IMR-90 (cell line): ENCODE data around the gene HPSE2. TPM values are rescaled to one million over a fixed set of nuclear protein-coding genes. Genes with fewer than 3 reads are reported as not detected.

Source experiments
- ATAC-seq: fragments of 200-7000 bp; cut with Tn5 transposase; 2 replicates; pipeline ENCODE4 v1.9.1; 2020; ENCODE audit warnings: low read depth, mild to moderate bottlenecking, moderate library complexity
- BruUV-seq: library from RNA; stranded (reverse); fragments of 400-500 nt; replicated peaks from 2 replicates; lab custom pipeline; 2021; lab: Mats Ljungman, UMichigan
- CTCF ChIA-PET: fragments of 300-600 bp; formaldehyde crosslinking; extraction: SDS; loops from one replicate; lab custom pipeline; 2021; ENCODE audit warnings: antibody characterized with exemption; lab: Yijun Ruan, JAX
- POLR2A ChIA-PET: fragments of 300-600 bp; sonication (Branson Sonifier 250); formaldehyde crosslinking; loops from one replicate; lab custom pipeline; 2022; ENCODE audit warnings: antibody characterized with exemption; ENCODE audit not compliant: unreplicated experiment; lab: Charles Lee
- DNase-seq: peaks from one replicate; pipeline ENCODE4 v3.0.0; 2013
- H2AFZ ChIP-seq: replicated peaks from 2 replicates; pipeline ENCODE3; 2013; ENCODE audit warnings: low read length, mild to moderate bottlenecking; ENCODE audit not compliant: poor library complexity
- H2AK5ac ChIP-seq: 2 replicates; pipeline ENCODE4 v1.6.1; 2013; ENCODE audit warnings: low read depth, low read length, inconsistent platforms
- H2AK9ac ChIP-seq: replicated peaks from 2 replicates; pipeline ENCODE3; 2013; ENCODE audit warnings: mild to moderate bottlenecking, low read depth, low read length, moderate library complexity; ENCODE audit not compliant: poor library complexity
- H2BK120ac ChIP-seq: 2 replicates; pipeline ENCODE4 v1.6.1; 2013; ENCODE audit warnings: low read depth, low read length, inconsistent platforms
- H2BK15ac ChIP-seq: 3 replicates; pipeline ENCODE4 v1.6.1; 2013; ENCODE audit warnings: low read depth, low read length, inconsistent platforms
- H2BK20ac ChIP-seq: 2 replicates; pipeline ENCODE4 v1.6.1; 2013; ENCODE audit warnings: low read depth, mild to moderate bottlenecking, inconsistent platforms, low read length, moderate library complexity
- H2BK5ac ChIP-seq: 2 replicates; pipeline ENCODE4 v1.6.1; 2013; ENCODE audit warnings: mild to moderate bottlenecking, low read depth, low read length, inconsistent platforms; ENCODE audit not compliant: poor library complexity, severe bottlenecking
- H3K14ac ChIP-seq: replicated peaks from 2 replicates; pipeline ENCODE4 v1.6.1; 2013; ENCODE audit warnings: low read depth, low read length, inconsistent platforms
- H3K18ac ChIP-seq: 2 replicates; pipeline ENCODE4 v1.6.1; 2013; ENCODE audit warnings: low read depth, low read length, control low read depth
- H3K23ac ChIP-seq: 2 replicates; pipeline ENCODE4 v1.6.1; 2013; ENCODE audit warnings: low read depth, low read length, inconsistent platforms
- H3K27ac ChIP-seq: 2 replicates; pipeline ENCODE4 v1.5.1; 2013; ENCODE audit warnings: mild to moderate bottlenecking, control low read depth, low read length; ENCODE audit not compliant: insufficient read depth
- H3K27me3 ChIP-seq: 2 replicates; pipeline ENCODE4 v1.6.1; 2013; ENCODE audit warnings: low read length; ENCODE audit not compliant: control insufficient read depth, insufficient read depth
- H3K36me3 ChIP-seq: 2 replicates; pipeline ENCODE4 v1.6.1; 2013; ENCODE audit warnings: low read length, mixed read lengths; ENCODE audit not compliant: control insufficient read depth, insufficient read depth
- H3K4ac ChIP-seq: 2 replicates; pipeline ENCODE4 v1.6.1; 2013; ENCODE audit warnings: low read depth, low read length, inconsistent platforms
- H3K4me1 ChIP-seq: 2 replicates; pipeline ENCODE4 v1.6.1; 2013; ENCODE audit warnings: low read length, mixed read lengths; ENCODE audit not compliant: control insufficient read depth, insufficient read depth
- H3K4me2 ChIP-seq: 2 replicates; pipeline ENCODE4 v1.6.1; 2013; ENCODE audit warnings: low read depth, mild to moderate bottlenecking, control low read depth, low read length, moderate library complexity
- H3K4me3 ChIP-seq: 2 replicates; pipeline ENCODE4 v1.5.1; 2013; ENCODE audit warnings: low read depth, mild to moderate bottlenecking, control low read depth, low read length, moderate library complexity; ENCODE audit not compliant: insufficient read depth
- H3K56ac ChIP-seq: 2 replicates; pipeline ENCODE4 v1.6.1; 2013; ENCODE audit warnings: low read length, inconsistent platforms; ENCODE audit not compliant: insufficient read depth; ENCODE audit errors: extremely low read depth
- H3K79me1 ChIP-seq, 2 experiments: 2 replicates each; pipeline ENCODE4 v1.6.1; 2013; ENCODE audit warnings: low read length in 2 of 2, inconsistent platforms in 1 of 2, low read depth in 1 of 2
- H3K9ac ChIP-seq: 2 replicates; pipeline ENCODE4 v1.6.1; 2013; ENCODE audit warnings: low read depth, low read length, control low read depth
- H3K9me1 ChIP-seq: 2 replicates; pipeline ENCODE4 v1.6.1; 2013; ENCODE audit warnings: low read length, inconsistent platforms; ENCODE audit not compliant: insufficient read depth
- H3K9me3 ChIP-seq: 2 replicates; pipeline ENCODE4 v1.6.1; 2013; ENCODE audit warnings: low read length; ENCODE audit not compliant: control insufficient read depth, insufficient read depth
- H4K20me1 ChIP-seq: 2 replicates; pipeline ENCODE4 v1.6.1; 2013; ENCODE audit warnings: low read length, inconsistent platforms; ENCODE audit not compliant: insufficient read depth
- H4K5ac ChIP-seq: 2 replicates; pipeline ENCODE4 v1.6.1; 2013; ENCODE audit warnings: mild to moderate bottlenecking, low read depth, low read length, control low read depth
- H4K8ac ChIP-seq, 2 experiments: 2 replicates each; pipeline ENCODE4 v1.6.1; 2013; ENCODE audit warnings: low read depth in 2 of 2, low read length in 2 of 2, control low read depth in 1 of 2, inconsistent platforms in 1 of 2
- H4K91ac ChIP-seq: 2 replicates; pipeline ENCODE4 v1.6.1; 2013; ENCODE audit warnings: low read depth, low read length, inconsistent platforms; ENCODE audit not compliant: insufficient read depth
- BHLHE40 ChIP-seq: fragments of 150-350 bp; IDR thresholded peaks from 2 replicates; pipeline ENCODE4 v1.6.1; 2016; ENCODE audit warnings: mild to moderate bottlenecking, low read depth, low read length
- CEBPB ChIP-seq: IDR thresholded peaks from 2 replicates; pipeline ENCODE4 v1.6.1; 2012; ENCODE audit warnings: low read depth, low read length, improper control_type of control experiment
- CHD1 ChIP-seq: IDR thresholded peaks from 2 replicates; pipeline ENCODE4 v1.6.1; 2012; ENCODE audit warnings: low read depth, low read length, improper control_type of control experiment
- CTCF ChIP-seq: conservative IDR thresholded peaks from 2 replicates; pipeline ENCODE4 v1.5.1; 2012; ENCODE audit warnings: mild to moderate bottlenecking, low read depth, low read length, improper control_type of control experiment
- FOS ChIP-seq: fragments of 150-350 bp; IDR thresholded peaks from 2 replicates; pipeline ENCODE4 v1.6.1; 2016; ENCODE audit warnings: low read depth, low read length
- MAFK ChIP-seq: IDR thresholded peaks from 2 replicates; pipeline ENCODE4 v1.6.1; 2012; ENCODE audit warnings: low read depth, low read length, improper control_type of control experiment
- POLR2A ChIP-seq: IDR thresholded peaks from 2 replicates; pipeline ENCODE4 v1.6.1; 2012; ENCODE audit warnings: mild to moderate bottlenecking, low read depth, low read length
- RCOR1 ChIP-seq: IDR thresholded peaks from 2 replicates; pipeline ENCODE4 v1.6.1; 2012; ENCODE audit warnings: mild to moderate bottlenecking, low read length, improper control_type of control experiment; ENCODE audit not compliant: insufficient replicate concordance
- RFX5 ChIP-seq: IDR thresholded peaks from 2 replicates; pipeline ENCODE4 v1.8.0; 2012; ENCODE audit warnings: low read depth, mild to moderate bottlenecking, low read length, moderate library complexity
- SMC3 ChIP-seq: fragments of 150-350 bp; IDR thresholded peaks from 2 replicates; pipeline ENCODE4 v1.6.1; 2016; ENCODE audit warnings: low read depth, mild to moderate bottlenecking, antibody characterized with exemption, low read length, moderate library complexity
- USF2 ChIP-seq: fragments of 150-350 bp; IDR thresholded peaks from 2 replicates; pipeline ENCODE4 v1.6.1; 2017; ENCODE audit warnings: mild to moderate bottlenecking, antibody characterized with exemption, low read length, low read depth
- WGBS, 2 experiments: methylation state at CpG; one replicate each; pipeline versions ENCODE4 v1.1.5 to v1.1.7; 2013; ENCODE audit warnings: missing lambda C conversion rate in 2 of 2; ENCODE audit not compliant: insufficient read length in 1 of 2; ENCODE audit errors: extremely low coverage in 2 of 2; 5-methylcytosine and 5-hydroxymethylcytosine counted together
- dilution Hi-C: fragments of 300-500 bp; cut with HindIII; formaldehyde crosslinking; loops from one replicate; pipeline ENCODE4 v1.14.3; 2018; ENCODE audit warnings: low sequenced_read_pairs; ENCODE audit not compliant: unreplicated experiment
- in situ Hi-C: fragments of 300-500 bp; cut with MboI; formaldehyde crosslinking; loops from 3 replicates; pipeline ENCODE4 v1.14.3; 2019; ENCODE audit warnings: low sequenced_read_pairs, inconsistent platforms, mixed read lengths
- intact Hi-C: fragments of 100-400 bp; cut with micrococcal nuclease; formaldehyde crosslinking; loops from 2 replicates; pipeline ENCODE4 v1.10.0; 2022
- polyA plus RNA-seq, 3 experiments: library from polyadenylated mRNA; depleted of rRNA; stranded (reverse); fragments of >200 nt; gene quantifications; 2 replicates each; pipeline ENCODE4 v1.2.3, GENCODE V29; 2012; ENCODE audit warnings: low replicate concordance in 1 of 3
- total RNA-seq: library from RNA; depleted of rRNA; stranded (reverse); fragments of >200 nt; gene quantifications from 2 replicates; pipeline ENCODE4 v1.2.3, GENCODE V29; 2012
- TF ChIP-seq, protein P1 (sequence below): fragments of 150-350 bp; IDR thresholded peaks from 2 replicates; pipeline ENCODE4 v1.6.1; 2016; ENCODE audit warnings: low read depth, mild to moderate bottlenecking, low read length, moderate library complexity, borderline replicate concordance

The HPSE2 gene
- total and polyA plus RNA-seq, 2 of the 4 experiments (the other 2 are of a cell fraction) = not detected

DNA sequence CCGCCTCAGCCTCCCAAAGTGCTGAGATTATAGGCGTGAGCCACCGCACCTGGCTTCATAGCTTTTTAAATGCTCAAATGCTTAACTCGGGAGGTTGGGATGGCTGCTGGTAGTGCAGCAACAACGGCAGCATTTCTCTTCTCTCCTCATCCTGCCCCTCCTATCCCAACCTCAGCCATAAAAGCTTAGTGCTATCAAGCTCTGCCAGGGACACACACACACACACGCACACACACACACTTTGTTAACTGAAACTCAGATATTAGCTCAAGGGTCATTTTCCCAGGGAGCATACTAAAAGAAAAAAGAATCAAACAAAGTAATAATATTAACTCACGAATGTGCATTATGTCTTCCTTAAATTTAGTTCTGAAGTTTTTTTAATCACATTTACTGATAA, 725.9 kb downstream of the HPSE2 start:
- Histone ChIP-seq H4K8ac (no peak overlapping the region), H4K5ac (no peak overlapping the region), H3K4me3 (no peak overlapping the region), H4K91ac (no peak overlapping the region), H3K27me3 (no peaks in the 10 kb centered on the region), H3K27ac (no peak overlapping the region), H2AK9ac (no peak overlapping the region), H3K4ac (no peak overlapping the region), H2AFZ (no peak overlapping the region), H3K9me3 (no peaks in the 10 kb centered on the region), H3K36me3 (no peaks in the 10 kb centered on the region), H2BK20ac (no peak overlapping the region), H3K4me2 (no peak overlapping the region), H2BK15ac (no peak overlapping the region), H3K9ac (no peak overlapping the region), H3K4me1 (no peaks in the 10 kb centered on the region), H4K20me1 (no peaks in the 10 kb centered on the region), H2BK5ac (no peak overlapping the region), H3K9me1 (no peaks in the 10 kb centered on the region), H2AK5ac (no peak overlapping the region), H3K14ac (no peak overlapping the region), H3K23ac (no peak overlapping the region), H3K18ac (no peak overlapping the region), H2BK120ac (no peak overlapping the region), H3K56ac (no peak overlapping the region), H3K79me1 (no peaks in the 10 kb centered on the region)
- DNase-seq (no peak), ATAC-seq (no peak)
- POLR2A ChIA-PET = no interaction called here
- 80% methylated on average over 1 of the region's 7 CpGs; no CpG with 5 or more reads in 1 of the 2 experiments for WGBS, 2 experiments
- CTCF ChIA-PET = interaction anchor here (0.6 kb wide), 1 partner anchor 15 kb away, joined by 5 read pairs; no protein-coding TSS in a partner anchor
- intact Hi-C loops (no loop called here), dilution Hi-C loops (no loop called here), in situ Hi-C loops (no loop called here)
- BruUV-seq = no TSS peak
- TF ChIP-seq CTCF = no peak
- no peak for TF ChIP-seq BHLHE40
- TF ChIP-seq, protein P1, sequence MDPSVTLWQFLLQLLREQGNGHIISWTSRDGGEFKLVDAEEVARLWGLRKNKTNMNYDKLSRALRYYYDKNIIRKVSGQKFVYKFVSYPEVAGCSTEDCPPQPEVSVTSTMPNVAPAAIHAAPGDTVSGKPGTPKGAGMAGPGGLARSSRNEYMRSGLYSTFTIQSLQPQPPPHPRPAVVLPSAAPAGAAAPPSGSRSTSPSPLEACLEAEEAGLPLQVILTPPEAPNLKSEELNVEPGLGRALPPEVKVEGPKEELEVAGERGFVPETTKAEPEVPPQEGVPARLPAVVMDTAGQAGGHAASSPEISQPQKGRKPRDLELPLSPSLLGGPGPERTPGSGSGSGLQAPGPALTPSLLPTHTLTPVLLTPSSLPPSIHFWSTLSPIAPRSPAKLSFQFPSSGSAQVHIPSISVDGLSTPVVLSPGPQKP = no peak
- no peak for TF ChIP-seq CEBPB
- TF ChIP-seq FOS = no peak
- TF ChIP-seq CHD1 = no peak
- TF ChIP-seq SMC3 = no peak
- TF ChIP-seq RFX5 = no peak
- TF ChIP-seq MAFK = no peak
- no peak for TF ChIP-seq USF2
- TF ChIP-seq POLR2A = no peak
- no peak for TF ChIP-seq RCOR1
